Suprapubic skin (tissue), 3 donors: Measurements from ENCODE around the gene GIMAP1.

Source experiments
- POLR2A ChIP-seq, 2 donors: fragments of 450-650 bp; IDR thresholded peaks; one replicate each; pipeline ENCODE4 v1.6.1; 2017; ENCODE audit warnings: antibody characterized with exemption in 2 of 2, mild to moderate bottlenecking in 2 of 2, moderate library complexity in 2 of 2
- TF ChIP-seq, protein P1 (sequence below), 2 donors: fragments of 200-600 bp in 1 of 2; fragments of 450-650 bp in 1 of 2; sonication (generic) in 1 of 2; IDR thresholded peaks; one replicate each; pipeline ENCODE4 v1.5.1; 2016 to 2019; ENCODE audit warnings: antibody characterized with exemption in 2 of 2, mild to moderate bottlenecking in 1 of 2, moderate library complexity in 1 of 2

DNA sequence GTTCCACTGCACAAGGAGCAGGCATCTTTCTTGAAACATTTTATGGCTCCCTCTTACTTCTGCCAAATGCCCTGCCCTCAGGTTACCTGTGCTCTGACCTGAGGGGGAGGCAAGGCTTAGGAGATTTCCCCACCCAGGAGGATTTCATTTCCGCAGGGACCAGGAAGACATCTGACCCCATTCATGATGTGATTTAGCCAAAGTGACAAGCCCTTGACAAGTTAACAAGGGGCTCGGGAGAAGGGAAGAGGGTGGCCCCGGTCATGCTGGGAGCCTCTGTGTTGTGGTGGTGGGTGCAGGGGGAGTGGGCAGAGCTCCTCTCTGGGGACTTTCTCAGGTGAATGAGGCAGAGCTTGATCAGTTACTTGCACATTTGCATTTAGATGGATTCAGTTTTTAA is 39.8 kb downstream of the GIMAP1 start:
- TF ChIP-seq, protein P1, sequence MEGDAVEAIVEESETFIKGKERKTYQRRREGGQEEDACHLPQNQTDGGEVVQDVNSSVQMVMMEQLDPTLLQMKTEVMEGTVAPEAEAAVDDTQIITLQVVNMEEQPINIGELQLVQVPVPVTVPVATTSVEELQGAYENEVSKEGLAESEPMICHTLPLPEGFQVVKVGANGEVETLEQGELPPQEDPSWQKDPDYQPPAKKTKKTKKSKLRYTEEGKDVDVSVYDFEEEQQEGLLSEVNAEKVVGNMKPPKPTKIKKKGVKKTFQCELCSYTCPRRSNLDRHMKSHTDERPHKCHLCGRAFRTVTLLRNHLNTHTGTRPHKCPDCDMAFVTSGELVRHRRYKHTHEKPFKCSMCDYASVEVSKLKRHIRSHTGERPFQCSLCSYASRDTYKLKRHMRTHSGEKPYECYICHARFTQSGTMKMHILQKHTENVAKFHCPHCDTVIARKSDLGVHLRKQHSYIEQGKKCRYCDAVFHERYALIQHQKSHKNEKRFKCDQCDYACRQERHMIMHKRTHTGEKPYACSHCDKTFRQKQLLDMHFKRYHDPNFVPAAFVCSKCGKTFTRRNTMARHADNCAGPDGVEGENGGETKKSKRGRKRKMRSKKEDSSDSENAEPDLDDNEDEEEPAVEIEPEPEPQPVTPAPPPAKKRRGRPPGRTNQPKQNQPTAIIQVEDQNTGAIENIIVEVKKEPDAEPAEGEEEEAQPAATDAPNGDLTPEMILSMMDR (IDR thresholded peaks at IDR 0.05): no peak
- TF ChIP-seq POLR2A (IDR thresholded peaks at IDR 0.05): no peak
